ENCODE results near the gene MTG1.

The MTG1 gene

DNA sequence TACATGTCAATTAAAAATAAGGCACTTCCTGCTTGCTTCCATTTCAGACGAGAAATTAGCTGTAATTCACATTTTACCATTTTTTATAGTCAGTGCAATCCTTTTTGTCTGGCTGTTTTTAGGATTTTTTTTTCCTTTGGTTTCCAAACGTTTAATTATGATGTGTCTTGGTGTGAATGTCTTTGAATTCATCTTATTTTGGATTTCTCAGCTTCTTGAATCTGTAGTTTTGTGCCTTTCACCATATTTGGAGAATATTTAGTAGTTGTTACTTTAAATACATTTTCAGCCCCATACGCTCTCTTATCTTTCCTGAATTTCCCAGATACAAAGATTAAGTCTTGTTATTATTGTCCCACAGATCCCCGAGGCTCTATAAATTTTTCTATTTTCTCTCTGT, 57.4 kb downstream of the MTG1 start:
- DNase-seq (ENCODE audit: low read depth in 2 of 2) = no peak

- DNase-seq (ENCODE audit: low read depth in 2 of 2) = no peak
Observed at GRCh38 chr10:133452453-133452852, 58.5 kb downstream of the MTG1 start.

GRCh38 chr10:133453516-133454203, 59.7 kb downstream of the MTG1 start, which contains the start of gene SCART1:
TSS of gene SCART1 (plus strand) at chr10:133453945. CDS start at chr10:133453998, 53 bp downstream.
- DNase-seq (ENCODE audit: low read depth in 2 of 2) = no peak

- DNase-seq (ENCODE audit: low read depth in 2 of 2) = no peak
Observed at GRCh38 chr10:133454204-133454893, 60.4 kb downstream of the MTG1 start.

- no peak for DNase-seq (ENCODE audit: low read depth in 2 of 2)
Observed at GRCh38 chr10:133455196-133455595, 61.2 kb downstream of the MTG1 start.

GRCh38 chr10:133455611-133456031, 61.7 kb downstream of the MTG1 start:
- no peak for DNase-seq (ENCODE audit: low read depth in 2 of 2)

GRCh38 chr10:133456041-133456951, 62.3 kb downstream of the MTG1 start:
- DNase-seq (ENCODE audit: low read depth in 2 of 2) = no peak

DNA sequence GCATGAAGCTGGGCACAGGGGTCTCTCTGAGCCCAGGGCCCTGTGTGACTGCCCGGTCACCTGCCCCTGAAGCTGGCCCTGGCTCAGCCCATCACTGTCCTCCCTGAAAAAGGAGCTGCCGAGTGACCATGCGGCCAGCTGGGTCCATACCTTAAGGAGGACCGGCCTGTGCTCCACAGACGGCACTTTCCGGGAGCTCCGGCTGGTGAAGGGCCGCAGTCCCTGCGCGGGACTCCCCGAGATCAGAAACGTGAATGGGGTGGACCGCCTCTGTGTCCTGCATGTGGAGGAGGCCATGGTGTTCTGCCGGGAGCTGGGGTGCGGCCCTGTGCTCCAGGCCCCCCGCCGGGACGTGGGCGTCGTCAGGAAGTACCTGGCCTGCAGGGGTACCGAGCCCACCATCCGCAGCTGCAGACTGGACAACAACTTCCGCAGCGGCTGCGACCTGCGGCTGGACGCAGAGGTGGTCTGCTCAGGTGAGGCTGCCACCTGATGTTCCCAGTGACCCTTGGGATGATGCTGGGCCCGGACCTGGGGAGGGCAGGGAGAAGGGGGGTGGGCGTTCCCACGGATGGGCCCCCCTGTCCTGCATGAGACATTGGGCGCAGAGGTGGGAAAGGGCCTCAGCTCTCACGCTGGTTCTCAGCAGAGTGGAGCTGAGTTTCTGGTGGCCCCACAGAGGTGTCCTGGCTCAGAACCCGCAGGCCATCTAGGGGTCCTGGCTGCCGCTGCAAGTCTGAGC, 63.3 kb downstream of the MTG1 start:
- DNase-seq (ENCODE audit: low read depth in 2 of 2) = no peak

DNA sequence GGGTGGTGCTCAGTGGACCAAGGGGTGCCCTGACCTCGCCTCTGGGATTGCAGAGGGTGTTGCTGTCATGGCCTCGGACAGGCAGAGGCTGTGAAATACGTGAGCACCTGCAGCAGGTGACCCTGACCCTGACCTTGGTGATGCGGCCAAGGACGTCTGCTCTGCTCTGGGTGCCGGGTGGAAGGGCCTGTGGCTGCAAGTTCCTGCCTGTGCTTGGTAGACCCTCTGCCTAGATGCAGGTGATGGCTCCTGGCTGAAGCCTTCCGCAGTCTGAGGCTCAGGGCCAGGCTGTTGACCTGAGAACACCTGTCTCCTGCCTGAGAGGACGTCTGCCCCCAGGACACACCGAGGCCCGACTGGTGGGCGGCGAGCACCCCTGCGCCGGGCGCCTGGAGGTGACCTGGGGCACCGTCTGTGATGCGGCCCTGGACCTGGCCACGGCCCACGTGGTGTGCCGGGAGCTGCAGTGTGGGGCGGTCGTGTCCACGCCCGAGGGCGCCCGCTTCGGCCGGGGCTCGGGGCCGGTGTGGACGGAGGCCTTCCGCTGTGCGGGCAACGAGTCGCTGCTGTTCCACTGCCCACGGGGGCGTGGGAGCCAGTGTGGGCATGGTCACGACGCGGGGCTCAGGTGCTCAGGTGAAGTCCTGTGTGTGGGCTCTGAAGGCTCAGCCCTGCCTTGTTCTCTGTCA, 64.2 kb downstream of the MTG1 start:
- no peak for DNase-seq (ENCODE audit: low read depth in 2 of 2)

DNA sequence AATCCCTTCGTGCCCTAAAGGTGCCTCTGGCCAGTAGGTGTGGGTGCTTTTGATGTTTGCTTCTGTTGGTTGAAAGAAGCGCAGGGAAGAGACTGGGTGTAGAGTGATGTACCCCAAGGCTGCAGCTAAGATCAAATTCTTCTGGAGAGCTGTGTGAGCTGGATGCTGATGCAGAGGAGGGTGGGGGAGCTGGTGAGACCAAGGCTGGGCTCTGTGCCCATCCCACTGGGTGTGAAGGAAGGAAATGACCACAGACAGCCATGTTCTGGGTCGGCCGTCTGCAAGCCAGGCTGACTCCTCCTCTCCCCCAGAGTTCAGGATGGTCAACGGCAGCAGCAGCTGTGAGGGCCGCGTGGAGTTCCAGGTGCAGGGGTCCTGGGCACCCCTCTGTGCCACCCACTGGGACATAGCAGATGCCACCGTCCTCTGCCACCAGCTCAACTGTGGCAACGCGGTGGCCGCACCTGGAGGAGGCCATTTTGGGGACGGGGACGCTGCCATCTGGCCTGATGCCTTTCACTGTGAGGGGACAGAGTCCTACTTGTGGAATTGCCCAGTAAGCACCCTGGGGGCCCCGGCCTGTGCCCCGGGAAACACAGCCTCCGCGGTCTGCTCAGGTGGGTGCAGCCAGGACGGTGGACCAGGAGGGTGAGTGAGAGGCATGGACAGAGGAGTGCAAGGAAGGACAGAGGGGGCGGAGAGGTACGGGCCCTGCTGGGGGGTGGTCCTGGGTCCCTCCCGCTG, 64.9 kb downstream of the MTG1 start:
- DNase-seq (ENCODE audit: low read depth in 2 of 2) = no peak

DNA sequence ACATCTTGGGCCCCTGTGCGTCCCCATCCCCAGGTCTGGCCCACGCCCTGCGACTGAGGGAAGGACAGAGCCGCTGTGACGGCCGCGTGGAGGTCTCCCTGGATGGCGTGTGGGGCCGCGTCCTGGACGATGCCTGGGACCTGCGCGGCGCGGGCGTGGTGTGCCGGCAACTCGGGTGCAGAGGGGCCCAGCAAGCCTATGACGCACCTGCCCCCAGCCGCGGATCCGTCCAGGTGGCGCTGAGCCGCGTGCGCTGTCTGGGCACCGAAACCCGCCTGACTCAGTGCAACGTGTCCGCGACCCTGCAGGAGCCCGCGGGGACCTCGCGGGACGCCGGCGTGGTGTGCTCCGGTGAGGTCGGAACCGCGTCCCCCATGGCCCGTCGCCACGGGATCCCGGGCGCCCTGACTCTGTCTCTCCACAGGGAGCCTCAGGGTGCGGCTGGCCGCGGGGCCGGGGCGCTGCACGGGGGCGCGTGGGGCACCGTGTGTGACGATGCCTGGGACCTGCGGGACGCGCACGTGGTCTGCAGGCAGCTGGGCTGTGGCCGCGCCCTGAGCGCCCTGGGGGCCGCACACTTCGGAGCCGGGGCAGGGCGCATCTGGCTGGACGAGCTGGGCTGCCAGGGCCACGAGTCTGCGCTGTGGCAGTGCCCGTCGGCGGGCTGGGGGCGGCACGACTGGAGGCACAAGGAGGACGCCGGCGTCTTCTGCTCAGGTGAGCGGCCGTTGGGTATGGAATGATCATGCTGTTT, 65.7 kb downstream of the MTG1 start:
- DNase-seq (ENCODE audit: low read depth in 2 of 2) = no peak

- no peak for DNase-seq (ENCODE audit: low read depth in 2 of 2)
Observed at GRCh38 chr10:133460208-133460769, 66.3 kb downstream of the MTG1 start.

- DNase-seq (ENCODE audit: low read depth in 2 of 2) = no peak
Observed at GRCh38 chr10:133461027-133461426, 67.1 kb downstream of the MTG1 start.

DNA sequence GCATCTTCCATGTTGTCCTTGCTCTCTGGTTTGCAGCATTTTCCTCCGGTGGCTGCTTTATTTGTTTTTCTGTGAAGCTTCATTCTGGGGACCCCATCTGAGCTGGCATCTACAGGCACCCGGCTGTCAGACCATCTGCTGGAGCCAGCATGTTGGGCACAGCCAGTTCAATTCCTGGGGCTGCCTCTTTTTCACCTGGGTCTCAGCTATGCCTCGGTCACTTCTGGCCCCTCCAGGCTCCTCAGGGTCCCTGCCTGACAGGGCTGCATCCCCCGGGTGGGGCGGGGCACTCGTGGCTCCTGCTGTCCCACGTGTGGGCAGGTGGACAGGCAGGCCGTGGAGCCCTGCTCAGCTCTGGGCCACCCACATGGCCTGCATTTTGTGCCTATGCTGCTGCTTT, 67.9 kb downstream of the MTG1 start:
- no peak for DNase-seq (ENCODE audit: low read depth in 2 of 2)

DNA sequence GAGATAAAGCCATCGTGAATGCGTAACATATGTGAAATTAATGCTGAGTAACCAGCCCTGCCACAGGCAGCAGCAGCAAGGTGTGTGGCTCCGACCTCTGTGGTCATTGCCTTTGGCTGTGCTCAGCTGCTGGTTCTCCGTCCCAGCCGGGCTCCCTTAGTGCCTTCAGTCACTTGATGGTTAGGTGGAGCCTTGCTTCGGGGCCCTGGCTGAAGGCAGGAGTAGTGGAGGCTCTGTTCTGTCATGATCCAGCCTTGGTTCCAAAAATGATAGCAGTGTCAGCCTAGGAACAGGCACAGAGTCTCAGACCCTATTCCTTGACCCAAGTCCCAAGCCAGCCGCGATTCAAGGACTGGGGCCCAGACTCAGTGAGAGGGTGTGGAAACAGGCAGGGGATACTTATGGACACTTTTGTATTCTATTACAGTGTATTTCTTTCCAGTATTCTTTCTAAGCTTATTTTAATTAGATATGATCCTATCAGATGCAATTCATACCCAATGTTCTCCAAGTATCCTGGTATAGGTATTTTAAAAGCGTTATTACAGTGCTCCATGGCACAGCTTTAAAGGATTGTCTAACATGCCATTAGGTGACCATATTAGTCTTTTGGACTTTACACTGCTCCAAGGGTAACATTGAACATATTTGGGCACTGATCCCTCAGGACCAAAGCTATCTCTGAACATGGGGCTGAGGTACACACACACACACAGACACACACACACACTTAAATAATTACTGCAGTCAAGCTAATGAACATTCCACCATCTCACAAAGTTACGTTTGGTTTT, 68.8 kb downstream of the MTG1 start:
- no peak for DNase-seq (ENCODE audit: low read depth in 2 of 2)

DNA sequence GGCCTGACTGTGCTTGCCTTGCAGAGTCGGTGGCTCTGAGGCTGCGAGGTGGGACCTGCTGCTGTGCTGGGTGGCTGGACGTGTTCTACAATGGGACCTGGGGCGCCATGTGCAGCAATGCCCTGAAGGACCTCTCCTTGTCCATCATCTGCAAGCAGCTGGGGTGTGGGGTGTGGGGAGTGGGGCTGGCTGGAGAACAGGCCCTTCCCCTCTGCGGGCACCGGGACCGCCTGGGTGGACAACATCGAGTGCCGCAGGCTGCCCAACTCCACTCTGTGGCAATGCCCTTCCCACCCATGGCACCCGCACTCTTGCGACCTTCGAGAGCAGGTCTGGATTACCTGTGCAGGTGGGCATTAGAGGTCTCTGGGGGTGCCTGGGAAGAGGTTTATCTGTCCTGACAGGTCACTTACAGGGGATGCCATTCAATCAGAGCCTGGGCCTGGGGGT, 70.7 kb downstream of the MTG1 start:
- no peak for DNase-seq (ENCODE audit: low read depth in 2 of 2)

DNA sequence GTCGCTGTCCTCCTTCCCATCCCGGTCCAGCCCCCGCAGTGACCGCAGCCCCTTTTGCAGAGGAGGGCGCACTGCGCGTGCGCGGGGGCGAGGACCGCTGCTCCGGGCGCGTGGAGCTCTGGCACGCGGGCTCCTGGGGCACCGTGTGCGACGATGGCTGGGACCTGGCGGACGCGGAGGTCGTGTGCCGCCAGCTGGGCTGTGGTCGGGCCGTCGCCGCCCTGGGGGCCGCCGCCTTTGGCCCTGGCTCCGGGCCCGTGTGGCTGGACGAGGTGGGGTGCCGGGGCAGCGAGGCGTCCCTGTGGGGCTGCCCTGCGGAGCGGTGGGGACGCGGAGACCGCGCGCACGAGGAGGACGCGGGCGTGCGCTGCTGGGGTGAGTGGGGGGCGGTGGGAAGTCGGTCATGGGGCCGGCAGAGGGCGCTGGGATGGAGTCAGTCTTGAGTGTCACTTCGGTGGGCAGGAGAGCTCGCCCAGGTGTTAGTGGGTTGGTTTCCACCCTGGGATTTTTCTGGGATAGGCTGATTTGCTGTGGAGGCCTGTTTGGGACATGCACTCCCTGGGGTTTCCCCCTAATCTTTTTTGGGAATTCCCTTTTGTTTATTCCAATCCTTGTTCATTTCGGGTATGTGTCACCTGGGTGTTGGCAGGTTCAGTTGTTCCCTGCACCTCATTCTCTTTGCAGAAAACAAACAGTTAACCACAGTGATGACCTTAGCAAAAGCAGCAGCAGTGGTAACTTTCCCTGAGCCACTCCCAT, 71.4 kb downstream of the MTG1 start:
- no peak for DNase-seq (ENCODE audit: low read depth in 2 of 2)
